Epithelial cell of proximal tubule (primary cell): Measurements from ENCODE around the gene ORM1. TPM values are rescaled to one million over a fixed set of nuclear protein-coding genes. Genes with fewer than 3 reads are reported as not detected.
"Not testable (repeated sequence)": the region's sequence is repeated elsewhere in the genome, so short reads cannot be mapped to it uniquely, and the experiment has no call there.

Source experiments
- DNase-seq: peaks from one replicate; pipeline ENCODE4 v3.0.0-alpha.2; 2011; ENCODE audit warnings: low read depth
- H3K4me3 ChIP-seq: 2 replicates; pipeline ENCODE4 v1.5.1; 2011; ENCODE audit warnings: low read depth, mild to moderate bottlenecking, low read length
- CTCF ChIP-seq: conservative IDR thresholded peaks from 2 replicates; pipeline ENCODE4 v1.5.1; 2012; ENCODE audit warnings: low read depth, mild to moderate bottlenecking, low read length
- total RNA-seq: library from RNA; depleted of rRNA; stranded (reverse); fragments of >200 nt; gene quantifications from 2 replicates; pipeline ENCODE4 v1.2.3, GENCODE V29; 2015

Gene ORM1
- total RNA-seq = not detected in 2 replicates

GRCh38 chr9:114322831-114323531 lies at the start of gene ORM1:
Gene ORM1 (plus strand): TSS chr9:114323098. CDS start chr9:114323134, 36 bp downstream.
- not testable (repeated sequence) for H3K4me3 ChIP-seq, DNase-seq

DNA sequence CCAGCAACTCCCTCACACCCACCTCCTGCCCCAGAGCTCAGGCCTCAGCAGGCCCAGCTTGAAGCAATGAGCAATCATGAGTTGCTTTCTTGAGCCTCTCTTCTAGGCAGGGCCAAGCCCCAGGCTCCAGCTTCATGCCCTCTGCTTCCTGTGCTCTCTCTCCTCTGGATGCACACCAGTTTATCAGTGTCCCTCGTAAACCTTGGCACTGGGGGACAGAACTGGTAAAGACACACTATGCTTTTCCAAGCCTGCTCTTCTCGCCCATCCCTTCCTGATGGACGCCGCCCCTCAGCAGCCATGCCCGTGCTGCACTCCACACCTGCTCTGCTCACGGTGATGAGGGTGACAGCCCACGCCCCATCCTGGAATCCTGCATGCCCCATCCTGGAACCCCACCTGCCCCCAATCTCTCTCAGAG lies 49.4 kb upstream of the ORM1 start:
- H3K4me3 ChIP-seq = no peak overlapping the region
- DNase-seq = no peak

GRCh38 chr9:114274217-114274616 lies 48.7 kb upstream of the ORM1 start:
- no peak for TF ChIP-seq CTCF

More for the DNA sequence above, 49.4 kb upstream of the ORM1 start:
- TF ChIP-seq CTCF = no peak

GRCh38 chr9:114275246-114276004 lies 47.5 kb upstream of the ORM1 start:
- DNase-seq = no peak
- no peak for TF ChIP-seq CTCF

More at GRCh38 chr9:114274217-114274616, 48.7 kb upstream of the ORM1 start:
- DNase-seq = no peak
- no peak overlapping the region for H3K4me3 ChIP-seq

GRCh38 chr9:114276908-114277821 lies 45.7 kb upstream of the ORM1 start:
- TF ChIP-seq CTCF = no peak
- peak; percentile 46 for DNase-seq
- H3K4me3 ChIP-seq = no peak overlapping the region

More at GRCh38 chr9:114275246-114276004, 47.5 kb upstream of the ORM1 start:
- H3K4me3 ChIP-seq = no peak overlapping the region

- no peak for TF ChIP-seq CTCF
- H3K4me3 ChIP-seq = no peak overlapping the region
- DNase-seq = no peak
Observed at GRCh38 chr9:114278356-114278755, 44.5 kb upstream of the ORM1 start.
